ENCODE results near the gene CHP1.
"Not testable (repeated sequence)": the region's sequence is repeated elsewhere in the genome, so short reads cannot be mapped to it uniquely, and the experiment has no call there.

Gene CHP1

GRCh38 chr15:41259546-41260189 lies 28.6 kb downstream of the CHP1 start:
- Histone ChIP-seq H3K9me3 (ENCODE audit: control insufficient read depth, low read length) (no peaks in the 10 kb centered on the region), H3K4me3 (ENCODE audit: insufficient read depth in 1 of 2, low read depth in 1 of 2, low read length in 2 of 2) (no peak overlapping the region), H3K18ac (ENCODE audit: low read depth in 1 of 2, low read length in 2 of 2) (no peak overlapping the region), H3K27ac (ENCODE audit: low read length, poor library complexity, severe bottlenecking) (no peak overlapping the region), H2BK12ac (ENCODE audit: low read length in 2 of 2) (no peak overlapping the region), H3K4ac (ENCODE audit: low read depth in 1 of 2, low read length in 2 of 2) (no peak overlapping the region), H2BK120ac (ENCODE audit: low read depth, low read length) (no peak overlapping the region), H3K27me3 (ENCODE audit: control insufficient read depth in 1 of 2, insufficient read depth in 1 of 2, low read length in 2 of 2) (no peaks in the 10 kb centered on the region), H3K9ac (ENCODE audit: low read length) (no peak overlapping the region), H3K4me2 (ENCODE audit: low read length, poor library complexity, severe bottlenecking) (no peak overlapping the region), H3K4me1 (ENCODE audit: control insufficient read depth, insufficient read depth, low read depth, low read length) (no peaks in the 10 kb centered on the region), H4K8ac (ENCODE audit: low read length) (no peak overlapping the region), H3K23ac (ENCODE audit: low read length in 2 of 2) (no peak overlapping the region), H4K91ac (ENCODE audit: low read length) (no peak overlapping the region), H3K36me3 (ENCODE audit: control insufficient read depth in 1 of 2, insufficient read depth in 2 of 2, low read depth in 1 of 2, low read length in 2 of 2) (peaks cover 13 to 43% of the 10 kb centered on the region in 2 experiments), H2AK5ac (ENCODE audit: low read length, severe bottlenecking) (no peak overlapping the region), H2AFZ (ENCODE audit: low read depth, low read length) (no peak overlapping the region), H3K14ac (ENCODE audit: low read length in 2 of 2) (peak overlapping the region in 1 of 2 experiments; percentile 14), H3K79me1 (replicated peaks; ENCODE audit: low read length, poor library complexity, severe bottlenecking) (peaks cover 6% of the 10 kb centered on the region), H2BK15ac (ENCODE audit: low read depth, poor library complexity, severe bottlenecking) (no peak overlapping the region), H2BK5ac (ENCODE audit: low read depth, low read length, poor library complexity, severe bottlenecking) (no peak overlapping the region)
- no peak for DNase-seq
- 92% methylated on average over 11 of the region's 12 CpGs for WGBS

GRCh38 chr15:41260924-41261323 lies 29.9 kb downstream of the CHP1 start:
- H2BK12ac ChIP-seq (ENCODE audit: low read length in 2 of 2); H4K91ac ChIP-seq (ENCODE audit: low read length); H2BK15ac ChIP-seq (ENCODE audit: low read depth, poor library complexity, severe bottlenecking); H2BK5ac ChIP-seq (ENCODE audit: low read depth, low read length, poor library complexity, severe bottlenecking); H3K9ac ChIP-seq (ENCODE audit: low read length); H3K4me2 ChIP-seq (ENCODE audit: low read length, poor library complexity, severe bottlenecking); H3K4me3 ChIP-seq (ENCODE audit: insufficient read depth in 1 of 2, low read depth in 1 of 2, low read length in 2 of 2); H2AK5ac ChIP-seq (ENCODE audit: low read length, severe bottlenecking); H2BK120ac ChIP-seq (ENCODE audit: low read depth, low read length); H2AFZ ChIP-seq (ENCODE audit: low read depth, low read length); H3K4ac ChIP-seq (ENCODE audit: low read depth in 1 of 2, low read length in 2 of 2); H3K79me1 ChIP-seq (replicated peaks; ENCODE audit: low read length, poor library complexity, severe bottlenecking); H3K18ac ChIP-seq (ENCODE audit: low read depth in 1 of 2, low read length in 2 of 2); H3K14ac ChIP-seq (ENCODE audit: low read length in 2 of 2); DNase-seq; H4K8ac ChIP-seq (ENCODE audit: low read length); H3K9me3 ChIP-seq (ENCODE audit: control insufficient read depth, low read length); H3K27ac ChIP-seq (ENCODE audit: low read length, poor library complexity, severe bottlenecking); H3K23ac ChIP-seq (ENCODE audit: low read length in 2 of 2); H3K4me1 ChIP-seq (ENCODE audit: control insufficient read depth, insufficient read depth, low read depth, low read length); H3K27me3 ChIP-seq (ENCODE audit: control insufficient read depth in 1 of 2, insufficient read depth in 1 of 2, low read length in 2 of 2): not testable (repeated sequence)
- H3K36me3 ChIP-seq (ENCODE audit: control insufficient read depth in 1 of 2, insufficient read depth in 2 of 2, low read depth in 1 of 2, low read length in 2 of 2) = peaks cover 16 to 44% of the 10 kb centered on the region in 2 experiments
- WGBS = over 99% methylated on average over 6 of the region's 7 CpGs

DNA sequence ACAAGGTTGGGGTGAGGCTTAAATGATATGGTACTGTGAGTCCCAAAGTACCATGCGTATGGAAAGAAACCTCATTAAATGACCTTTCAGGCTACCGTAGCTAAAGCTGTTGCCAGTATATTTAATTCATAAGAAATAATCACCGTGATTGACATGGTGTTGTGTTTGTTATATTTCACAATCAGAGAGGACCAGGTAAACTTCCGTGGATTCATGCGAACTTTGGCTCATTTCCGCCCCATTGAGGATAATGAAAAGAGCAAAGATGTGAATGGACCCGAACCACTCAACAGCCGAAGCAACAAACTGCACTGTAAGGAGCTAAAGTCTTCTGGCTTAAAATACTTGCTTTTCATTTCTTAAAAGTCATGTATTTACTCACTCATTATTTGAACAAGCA lies 31.5 kb downstream of the CHP1 start:
- H3K9ac ChIP-seq (ENCODE audit: low read length) = no peak overlapping the region
- H2BK12ac ChIP-seq (ENCODE audit: low read length in 2 of 2) = no peak overlapping the region
- H3K27me3 ChIP-seq (ENCODE audit: control insufficient read depth in 1 of 2, insufficient read depth in 1 of 2, low read length in 2 of 2) = no peaks in the 10 kb centered on the region
- no peak overlapping the region for H2BK5ac ChIP-seq (ENCODE audit: low read depth, low read length, poor library complexity, severe bottlenecking)
- H3K4me2 ChIP-seq (ENCODE audit: low read length, poor library complexity, severe bottlenecking) = no peak overlapping the region
- WGBS = 98% methylated on average over 8 of the region's 8 CpGs
- H2BK15ac ChIP-seq (ENCODE audit: low read depth, poor library complexity, severe bottlenecking) = no peak overlapping the region
- H3K23ac ChIP-seq (ENCODE audit: low read length in 2 of 2) = no peak overlapping the region
- no peak overlapping the region for H4K8ac ChIP-seq (ENCODE audit: low read length)
- H3K14ac ChIP-seq (ENCODE audit: low read length in 2 of 2) = no peak overlapping the region
- DNase-seq = no peak
- H3K27ac ChIP-seq (ENCODE audit: low read length, poor library complexity, severe bottlenecking) = no peak overlapping the region
- no peaks in the 10 kb centered on the region for H3K9me3 ChIP-seq (ENCODE audit: control insufficient read depth, low read length)
- H4K91ac ChIP-seq (ENCODE audit: low read length) = no peak overlapping the region
- no peaks in the 10 kb centered on the region for H3K4me1 ChIP-seq (ENCODE audit: control insufficient read depth, insufficient read depth, low read depth, low read length)
- H2AK5ac ChIP-seq (ENCODE audit: low read length, severe bottlenecking) = no peak overlapping the region
- H2BK120ac ChIP-seq (ENCODE audit: low read depth, low read length) = no peak overlapping the region
- H3K18ac ChIP-seq (ENCODE audit: low read depth in 1 of 2, low read length in 2 of 2) = no peak overlapping the region
- H3K36me3 ChIP-seq (ENCODE audit: control insufficient read depth in 1 of 2, insufficient read depth in 2 of 2, low read depth in 1 of 2, low read length in 2 of 2) = peaks cover 14 to 58% of the 10 kb centered on the region in 2 experiments
- H2AFZ ChIP-seq (ENCODE audit: low read depth, low read length) = no peak overlapping the region
- H3K4ac ChIP-seq (ENCODE audit: low read depth in 1 of 2, low read length in 2 of 2) = no peak overlapping the region
- H3K4me3 ChIP-seq (ENCODE audit: insufficient read depth in 1 of 2, low read depth in 1 of 2, low read length in 2 of 2) = no peak overlapping the region
- peaks cover 6% of the 10 kb centered on the region for H3K79me1 ChIP-seq (replicated peaks; ENCODE audit: low read length, poor library complexity, severe bottlenecking)

- no peaks in the 10 kb centered on the region for H3K27me3 ChIP-seq (ENCODE audit: control insufficient read depth in 1 of 2, insufficient read depth in 1 of 2, low read length in 2 of 2)
- H3K27ac ChIP-seq (ENCODE audit: low read length, poor library complexity, severe bottlenecking) = no peak overlapping the region
- no peak overlapping the region for H4K8ac ChIP-seq (ENCODE audit: low read length)
- H3K4me3 ChIP-seq (ENCODE audit: insufficient read depth in 1 of 2, low read depth in 1 of 2, low read length in 2 of 2) = no peak overlapping the region
- H4K91ac ChIP-seq (ENCODE audit: low read length) = no peak overlapping the region
- H3K9me3 ChIP-seq (ENCODE audit: control insufficient read depth, low read length) = no peaks in the 10 kb centered on the region
- H3K23ac ChIP-seq (ENCODE audit: low read length in 2 of 2) = no peak overlapping the region
- H2BK120ac ChIP-seq (ENCODE audit: low read depth, low read length) = no peak overlapping the region
- H3K36me3 ChIP-seq (ENCODE audit: control insufficient read depth in 1 of 2, insufficient read depth in 2 of 2, low read depth in 1 of 2, low read length in 2 of 2) = peaks cover 11 to 48% of the 10 kb centered on the region in 2 experiments
- H3K9ac ChIP-seq (ENCODE audit: low read length) = no peak overlapping the region
- no peak overlapping the region for H3K4ac ChIP-seq (ENCODE audit: low read depth in 1 of 2, low read length in 2 of 2)
- no peaks in the 10 kb centered on the region for H3K4me1 ChIP-seq (ENCODE audit: control insufficient read depth, insufficient read depth, low read depth, low read length)
- H3K79me1 ChIP-seq (replicated peaks; ENCODE audit: low read length, poor library complexity, severe bottlenecking) = peaks cover 6% of the 10 kb centered on the region
- no peak for DNase-seq
- no peak overlapping the region for H3K18ac ChIP-seq (ENCODE audit: low read depth in 1 of 2, low read length in 2 of 2)
- no peak overlapping the region for H2BK12ac ChIP-seq (ENCODE audit: low read length in 2 of 2)
- H3K4me2 ChIP-seq (ENCODE audit: low read length, poor library complexity, severe bottlenecking) = no peak overlapping the region
- 86% methylated on average over 4 of the region's 6 CpGs for WGBS
- H2BK15ac ChIP-seq (ENCODE audit: low read depth, poor library complexity, severe bottlenecking) = no peak overlapping the region
- no peak overlapping the region for H3K14ac ChIP-seq (ENCODE audit: low read length in 2 of 2)
- H2BK5ac ChIP-seq (ENCODE audit: low read depth, low read length, poor library complexity, severe bottlenecking) = no peak overlapping the region
- H2AK5ac ChIP-seq (ENCODE audit: low read length, severe bottlenecking) = no peak overlapping the region
- no peak overlapping the region for H2AFZ ChIP-seq (ENCODE audit: low read depth, low read length)
These were observed 32.9 kb downstream of the CHP1 start for GRCh38 chr15:41263891-41264351.
